Measurements from ENCODE around the gene KCNK1. TPM values are rescaled to one million over a fixed set of nuclear protein-coding genes. Genes with fewer than 3 reads are reported as not detected.

The KCNK1 gene
- 1.1 TPM for total RNA-seq

GRCh38 chr1:233613252-233614172 is at the start of gene KCNK1:
KCNK1 (plus strand) TSS chr1:233614106; CDS start chr1:233614172, 66 bp downstream.
- DNase-seq (ENCODE audit: low spot score), result peak; percentile 60
- peak; percentile 77 for ATAC-seq

GRCh38 chr1:233565313-233565712 is 48.6 kb upstream of the KCNK1 start:
- no peak for DNase-seq (ENCODE audit: low spot score)
- ATAC-seq, result no peak

- DNase-seq (ENCODE audit: low spot score), result no peak
- no peak for ATAC-seq
Observed at GRCh38 chr1:233566886-233567285, 47.0 kb upstream of the KCNK1 start.

- ATAC-seq, result no peak
- DNase-seq (ENCODE audit: low spot score), result no peak
Observed at GRCh38 chr1:233569636-233570035, 44.3 kb upstream of the KCNK1 start.

- no peak for DNase-seq (ENCODE audit: low spot score)
- ATAC-seq, result no peak
Observed at GRCh38 chr1:233570216-233570615, 43.7 kb upstream of the KCNK1 start.

- no peak for ATAC-seq
- no peak for DNase-seq (ENCODE audit: low spot score)
Observed at GRCh38 chr1:233570706-233571105, 43.2 kb upstream of the KCNK1 start.

GRCh38 chr1:233572896-233573295 is 41.0 kb upstream of the KCNK1 start:
- DNase-seq (ENCODE audit: low spot score) (no peak), ATAC-seq (no peak)

GRCh38 chr1:233575450-233575849 is 38.5 kb upstream of the KCNK1 start:
- ATAC-seq (no peak), DNase-seq (ENCODE audit: low spot score) (no peak)

- DNase-seq (ENCODE audit: low spot score), result no peak
- ATAC-seq, result no peak
Observed at GRCh38 chr1:233582439-233582838, 31.5 kb upstream of the KCNK1 start.

- no peak for ATAC-seq
- no peak for DNase-seq (ENCODE audit: low spot score)
Observed at GRCh38 chr1:233584376-233584775, 29.5 kb upstream of the KCNK1 start.

GRCh38 chr1:233584931-233585330 is 29.0 kb upstream of the KCNK1 start:
- ATAC-seq (no peak), DNase-seq (ENCODE audit: low spot score) (no peak)

GRCh38 chr1:233586301-233586700 is 27.6 kb upstream of the KCNK1 start:
- DNase-seq (ENCODE audit: low spot score) (no peak), ATAC-seq (no peak)

- no peak for ATAC-seq
- no peak for DNase-seq (ENCODE audit: low spot score)
Observed at GRCh38 chr1:233587196-233587595, 26.7 kb upstream of the KCNK1 start.

GRCh38 chr1:233587958-233588799 is 25.7 kb upstream of the KCNK1 start:
- no peak for ATAC-seq
- DNase-seq (ENCODE audit: low spot score), result no peak

GRCh38 chr1:233597489-233597901 is 16.4 kb upstream of the KCNK1 start:
- no peak for ATAC-seq

GRCh38 chr1:233598891-233599541 is 14.9 kb upstream of the KCNK1 start:
- ATAC-seq (peak; percentile 88), DNase-seq (ENCODE audit: low spot score) (no peak)

More at GRCh38 chr1:233597489-233597901, 16.4 kb upstream of the KCNK1 start:
- no peak for DNase-seq (ENCODE audit: low spot score)

- ATAC-seq (peak; percentile 76), DNase-seq (ENCODE audit: low spot score) (peak; percentile 50)
Observed at GRCh38 chr1:233599542-233600073, 14.3 kb upstream of the KCNK1 start.

GRCh38 chr1:233600488-233600887 is 13.4 kb upstream of the KCNK1 start:
- DNase-seq (ENCODE audit: low spot score) (no peak), ATAC-seq (no peak)

- DNase-seq (ENCODE audit: low spot score) (no peak), ATAC-seq (no peak)
Observed at GRCh38 chr1:233603478-233603877, 10.4 kb upstream of the KCNK1 start.

GRCh38 chr1:233605205-233605604 is 8.7 kb upstream of the KCNK1 start:
- no peak for ATAC-seq

GRCh38 chr1:233606813-233607212 is 7.1 kb upstream of the KCNK1 start:
- peak; percentile 39 for ATAC-seq
- DNase-seq (ENCODE audit: low spot score), result no peak

More at GRCh38 chr1:233605205-233605604, 8.7 kb upstream of the KCNK1 start:
- DNase-seq (ENCODE audit: low spot score), result no peak

Data from left lobe of liver (tissue), 2 donors.